WERI-Rb-1 (cell line): ENCODE data around the gene KLHL26.

Source experiments
- DNase-seq: peaks from one replicate; pipeline ENCODE4 v3.0.0-alpha.2; 2020
- H3K27ac ChIP-seq: fragments of 250-450 bp; sonication (Bioruptor Pico); 2 replicates; pipeline ENCODE4 v1.5.1; 2020; ENCODE audit warnings: mild to moderate bottlenecking, moderate library complexity
- H3K27me3 ChIP-seq: fragments of 250-450 bp; sonication (Bioruptor Pico); 2 replicates; pipeline ENCODE4 v1.5.1; 2021; ENCODE audit warnings: mild to moderate bottlenecking, low read depth, moderate library complexity; ENCODE audit not compliant: insufficient read depth, severe bottlenecking
- H3K36me3 ChIP-seq: fragments of 250-450 bp; sonication (Bioruptor Pico); 2 replicates; pipeline ENCODE4 v1.5.1; 2020; ENCODE audit warnings: mild to moderate bottlenecking, moderate library complexity
- H3K4me3 ChIP-seq: 2 replicates; pipeline ENCODE4 v1.5.1; 2011; ENCODE audit warnings: low read depth, mild to moderate bottlenecking, control low read depth, low read length
- H3K9me3 ChIP-seq: fragments of 250-450 bp; sonication (Bioruptor Pico); 2 replicates; pipeline ENCODE4 v1.5.1; 2021; ENCODE audit warnings: mild to moderate bottlenecking, moderate library complexity; ENCODE audit not compliant: severe bottlenecking
- TF ChIP-seq, protein P1 (sequence below): IDR thresholded peaks from 2 replicates; pipeline ENCODE4 v1.5.1; 2011; ENCODE audit warnings: low read depth, mild to moderate bottlenecking, control low read depth, inconsistent platforms, low read length

KLHL26 gene, protein sequence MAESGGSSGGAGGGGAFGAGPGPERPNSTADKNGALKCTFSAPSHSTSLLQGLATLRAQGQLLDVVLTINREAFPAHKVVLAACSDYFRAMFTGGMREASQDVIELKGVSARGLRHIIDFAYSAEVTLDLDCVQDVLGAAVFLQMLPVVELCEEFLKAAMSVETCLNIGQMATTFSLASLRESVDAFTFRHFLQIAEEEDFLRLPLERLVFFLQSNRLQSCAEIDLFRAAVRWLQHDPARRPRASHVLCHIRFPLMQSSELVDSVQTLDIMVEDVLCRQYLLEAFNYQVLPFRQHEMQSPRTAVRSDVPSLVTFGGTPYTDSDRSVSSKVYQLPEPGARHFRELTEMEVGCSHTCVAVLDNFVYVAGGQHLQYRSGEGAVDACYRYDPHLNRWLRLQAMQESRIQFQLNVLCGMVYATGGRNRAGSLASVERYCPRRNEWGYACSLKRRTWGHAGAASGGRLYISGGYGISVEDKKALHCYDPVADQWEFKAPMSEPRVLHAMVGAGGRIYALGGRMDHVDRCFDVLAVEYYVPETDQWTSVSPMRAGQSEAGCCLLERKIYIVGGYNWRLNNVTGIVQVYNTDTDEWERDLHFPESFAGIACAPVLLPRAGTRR

DNA sequence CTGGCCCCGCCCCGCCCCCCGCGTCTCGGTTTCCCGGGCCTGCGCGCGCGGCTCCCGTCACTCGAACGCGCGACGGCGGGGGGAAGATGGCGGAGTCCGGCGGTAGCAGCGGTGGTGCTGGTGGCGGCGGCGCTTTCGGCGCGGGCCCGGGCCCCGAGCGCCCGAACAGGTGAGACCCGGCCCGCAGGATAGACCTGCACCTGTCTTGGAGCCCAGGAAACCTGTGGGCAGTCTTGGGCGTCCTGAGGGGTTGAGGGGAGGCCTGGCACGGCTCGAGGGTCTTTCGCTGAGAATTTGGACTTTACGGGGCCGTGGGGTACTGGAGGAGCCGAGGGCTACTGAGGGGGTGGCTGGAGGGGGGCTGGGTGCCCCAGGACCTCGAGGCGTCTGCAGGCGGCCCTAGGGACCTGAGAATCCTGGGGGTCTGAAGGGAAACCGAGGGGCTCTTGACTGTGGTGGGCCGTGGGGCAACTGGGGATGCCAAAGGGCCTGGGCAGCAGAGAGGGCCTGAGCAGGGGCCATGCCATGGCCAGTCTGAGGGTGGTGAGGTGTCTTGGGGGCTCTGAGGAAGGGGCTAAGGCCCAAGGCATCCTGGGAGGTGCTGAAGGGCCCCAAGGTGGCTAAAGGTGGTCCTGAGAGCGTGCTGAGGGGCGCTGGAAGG lies at the start of gene KLHL26:
Gene KLHL26 (plus strand): TSS at position 60 of the 661 bp plus-strand sequence. CDS start 27 bp downstream, at position 87.
- H3K27ac ChIP-seq: peak within 1 kb of the TSS; percentile 73
- no peaks in the 10 kb centered on the region for H3K9me3 ChIP-seq
- no peak for DNase-seq
- H3K27me3 ChIP-seq: no peaks in the 10 kb centered on the region
- H3K36me3 ChIP-seq: peaks cover 3% of the 10 kb centered on the region; the same call in 1 of the 2 replicates
- peak within 1 kb of the TSS; percentile 89 for H3K4me3 ChIP-seq
- TF ChIP-seq, protein P1, sequence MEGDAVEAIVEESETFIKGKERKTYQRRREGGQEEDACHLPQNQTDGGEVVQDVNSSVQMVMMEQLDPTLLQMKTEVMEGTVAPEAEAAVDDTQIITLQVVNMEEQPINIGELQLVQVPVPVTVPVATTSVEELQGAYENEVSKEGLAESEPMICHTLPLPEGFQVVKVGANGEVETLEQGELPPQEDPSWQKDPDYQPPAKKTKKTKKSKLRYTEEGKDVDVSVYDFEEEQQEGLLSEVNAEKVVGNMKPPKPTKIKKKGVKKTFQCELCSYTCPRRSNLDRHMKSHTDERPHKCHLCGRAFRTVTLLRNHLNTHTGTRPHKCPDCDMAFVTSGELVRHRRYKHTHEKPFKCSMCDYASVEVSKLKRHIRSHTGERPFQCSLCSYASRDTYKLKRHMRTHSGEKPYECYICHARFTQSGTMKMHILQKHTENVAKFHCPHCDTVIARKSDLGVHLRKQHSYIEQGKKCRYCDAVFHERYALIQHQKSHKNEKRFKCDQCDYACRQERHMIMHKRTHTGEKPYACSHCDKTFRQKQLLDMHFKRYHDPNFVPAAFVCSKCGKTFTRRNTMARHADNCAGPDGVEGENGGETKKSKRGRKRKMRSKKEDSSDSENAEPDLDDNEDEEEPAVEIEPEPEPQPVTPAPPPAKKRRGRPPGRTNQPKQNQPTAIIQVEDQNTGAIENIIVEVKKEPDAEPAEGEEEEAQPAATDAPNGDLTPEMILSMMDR: no peak

DNA sequence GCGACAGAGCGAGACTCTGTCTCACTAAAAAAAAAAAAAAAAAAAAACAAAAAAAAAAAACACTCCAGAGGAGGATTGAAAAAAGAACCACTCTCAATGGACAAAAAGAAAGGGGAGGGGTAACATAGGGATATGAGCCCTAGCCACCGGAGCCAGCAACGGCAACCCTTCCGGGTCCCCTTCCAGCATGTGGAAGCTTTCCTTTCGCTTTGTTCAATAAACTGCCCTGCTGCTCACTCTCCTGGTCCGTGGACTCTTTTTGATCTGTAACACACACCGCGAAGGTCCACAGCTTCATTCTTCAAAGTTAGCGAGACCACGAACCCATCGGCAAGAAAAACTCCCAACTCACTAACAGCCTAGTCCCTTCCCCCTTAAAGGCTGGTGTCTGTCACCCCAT lies 49.3 kb upstream of the KLHL26 start:
- H3K36me3 ChIP-seq: peaks cover 12% of the 10 kb centered on the region; the same call in 1 of the 2 replicates
- peak overlapping the region; percentile 88; the same call in 1 of the 2 replicates for H3K27ac ChIP-seq
- H3K9me3 ChIP-seq: no peaks in the 10 kb centered on the region
- peak overlapping the region; percentile 74; the same call in 1 of the 2 replicates for H3K4me3 ChIP-seq
- DNase-seq: no peak
- TF ChIP-seq, protein P1: no peak
- no peaks in the 10 kb centered on the region for H3K27me3 ChIP-seq

DNA sequence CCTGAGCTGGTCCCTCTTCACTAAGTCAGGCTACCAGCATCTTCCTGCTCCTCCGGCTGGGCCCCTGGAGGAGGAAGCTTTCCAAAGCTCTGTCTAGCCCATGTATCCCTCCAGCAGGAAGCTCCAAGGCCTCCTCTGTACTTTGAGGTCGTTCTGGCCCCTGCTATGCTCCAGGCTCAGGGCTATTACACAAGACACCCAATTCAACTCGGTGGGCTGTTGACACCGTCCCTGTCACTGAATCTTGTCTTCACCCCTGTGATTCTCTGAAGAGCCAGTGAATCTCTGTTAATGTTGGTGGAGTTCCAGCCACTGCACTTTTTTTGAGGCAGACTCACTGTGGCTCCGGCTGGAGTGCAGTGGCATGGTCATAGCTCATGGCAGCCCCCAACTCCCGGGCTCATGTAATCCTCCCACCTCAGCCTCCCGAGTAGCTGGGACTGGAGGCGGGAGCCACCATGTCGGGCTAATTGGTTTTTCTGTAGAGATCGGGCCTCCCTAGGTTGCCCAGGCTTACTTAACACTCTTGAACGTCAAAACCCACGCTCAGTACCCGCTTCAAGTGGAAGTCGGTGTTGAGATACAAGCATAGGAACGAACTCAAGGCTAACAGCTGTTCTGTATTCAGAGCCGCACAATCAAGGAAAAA lies 48.7 kb upstream of the KLHL26 start:
- TF ChIP-seq, protein P1: no peak
- H3K4me3 ChIP-seq: peak overlapping the region; percentile 74
- DNase-seq: peak; percentile 8

DNA sequence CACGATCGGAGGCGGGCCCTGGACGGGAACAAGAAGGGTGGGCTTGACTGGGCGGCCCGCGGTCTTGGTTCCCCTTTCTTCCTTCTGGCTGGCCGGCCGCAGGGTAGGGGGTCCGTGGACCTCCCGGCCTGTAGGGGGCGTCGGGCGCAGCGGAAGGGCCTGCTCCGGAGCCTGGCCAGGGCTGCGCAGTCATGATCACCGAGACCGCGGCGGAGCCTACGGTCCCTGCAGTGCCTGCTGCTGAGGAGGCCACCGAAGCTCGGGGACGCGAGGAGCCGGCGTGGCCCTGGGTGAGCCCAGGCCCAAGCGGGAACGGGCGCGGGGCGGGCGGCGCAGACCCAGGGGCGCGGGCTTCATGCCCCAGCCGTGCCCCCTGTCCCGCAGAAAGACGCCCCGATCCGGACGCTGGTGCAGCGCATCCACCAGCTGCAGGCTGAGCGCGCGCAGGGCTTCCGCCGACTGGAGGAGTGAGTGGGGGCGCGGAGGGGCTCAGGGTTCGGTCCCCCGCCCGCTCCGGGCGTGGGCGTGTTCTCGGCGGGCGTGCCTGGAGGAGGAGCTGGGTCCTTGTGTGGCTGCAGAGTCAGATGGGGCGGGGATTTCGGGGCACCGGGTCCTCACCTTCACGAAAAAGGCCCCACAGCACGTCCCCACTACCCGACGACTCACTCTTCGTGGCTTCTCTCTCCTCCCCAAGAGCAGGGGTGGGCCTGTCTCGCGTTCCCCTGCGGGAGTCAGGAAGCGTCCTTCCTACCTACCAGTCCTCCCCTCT lies 48.0 kb upstream of the KLHL26 start, which contains the start of gene REX1BD:
Gene REX1BD (plus strand): TSS at position 188 of the 769 bp plus-strand sequence. CDS start 4 bp downstream, at position 192.
- Histone ChIP-seq H3K9me3 (no peaks in the 10 kb centered on the region), H3K4me3 (peak within 1 kb of the TSS; percentile 74), H3K27ac (peak within 1 kb of the TSS; percentile 88), H3K27me3 (no peaks in the 10 kb centered on the region), H3K36me3 (peaks cover 18% of the 10 kb centered on the region)
- peak; percentile 90 for DNase-seq
- TF ChIP-seq, protein P1: peak; percentile 86

More for the DNA sequence above, 48.7 kb upstream of the KLHL26 start:
- Histone ChIP-seq H3K36me3 (peaks cover 12% of the 10 kb centered on the region), H3K27me3 (no peaks in the 10 kb centered on the region), H3K9me3 (no peaks in the 10 kb centered on the region), H3K27ac (peak overlapping the region; percentile 88)
